Measurements from ENCODE around the gene KRTAP19-1.

- TF ChIP-seq, protein P1, sequence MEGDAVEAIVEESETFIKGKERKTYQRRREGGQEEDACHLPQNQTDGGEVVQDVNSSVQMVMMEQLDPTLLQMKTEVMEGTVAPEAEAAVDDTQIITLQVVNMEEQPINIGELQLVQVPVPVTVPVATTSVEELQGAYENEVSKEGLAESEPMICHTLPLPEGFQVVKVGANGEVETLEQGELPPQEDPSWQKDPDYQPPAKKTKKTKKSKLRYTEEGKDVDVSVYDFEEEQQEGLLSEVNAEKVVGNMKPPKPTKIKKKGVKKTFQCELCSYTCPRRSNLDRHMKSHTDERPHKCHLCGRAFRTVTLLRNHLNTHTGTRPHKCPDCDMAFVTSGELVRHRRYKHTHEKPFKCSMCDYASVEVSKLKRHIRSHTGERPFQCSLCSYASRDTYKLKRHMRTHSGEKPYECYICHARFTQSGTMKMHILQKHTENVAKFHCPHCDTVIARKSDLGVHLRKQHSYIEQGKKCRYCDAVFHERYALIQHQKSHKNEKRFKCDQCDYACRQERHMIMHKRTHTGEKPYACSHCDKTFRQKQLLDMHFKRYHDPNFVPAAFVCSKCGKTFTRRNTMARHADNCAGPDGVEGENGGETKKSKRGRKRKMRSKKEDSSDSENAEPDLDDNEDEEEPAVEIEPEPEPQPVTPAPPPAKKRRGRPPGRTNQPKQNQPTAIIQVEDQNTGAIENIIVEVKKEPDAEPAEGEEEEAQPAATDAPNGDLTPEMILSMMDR (IDR thresholded peaks at IDR 0.05 in 4 of 5, conservative IDR thresholded peaks at IDR 0.05 in 1 of 5) = no peak
- TF ChIP-seq POLR2A (IDR thresholded peaks at IDR 0.05) = no peak
Observed at GRCh38 chr21:30443226-30443625, 36.9 kb downstream of the KRTAP19-1 start.
